GM19238 (cell line): Measurements from ENCODE around the gene ARHGEF4.

Experiments used
- DNase-seq: peaks from one replicate; pipeline ENCODE4 v3.0.0; 2011; ENCODE audit warnings: low spot score; ENCODE audit not compliant: insufficient read length

The ARHGEF4 gene

DNA sequence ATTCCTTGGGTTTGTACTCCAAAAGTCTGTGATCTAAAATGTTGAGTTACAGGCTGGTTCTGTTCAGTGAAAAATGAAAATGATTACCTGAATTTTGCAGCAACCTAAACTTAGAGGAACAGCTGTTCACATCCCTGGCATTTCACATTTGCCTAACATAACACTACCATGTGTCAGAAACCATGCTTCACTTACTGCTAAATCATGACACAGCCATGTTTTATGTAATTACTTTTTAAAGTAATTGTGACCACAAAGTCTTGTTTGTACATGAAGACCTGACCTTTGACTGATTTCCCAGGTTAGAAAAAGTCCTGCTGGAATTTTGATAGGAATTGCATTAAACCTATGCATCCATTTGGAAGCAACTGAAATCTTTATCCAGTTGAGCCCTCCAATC is 177.4 kb downstream of the ARHGEF4 start:
- DNase-seq, result no peak

DNA sequence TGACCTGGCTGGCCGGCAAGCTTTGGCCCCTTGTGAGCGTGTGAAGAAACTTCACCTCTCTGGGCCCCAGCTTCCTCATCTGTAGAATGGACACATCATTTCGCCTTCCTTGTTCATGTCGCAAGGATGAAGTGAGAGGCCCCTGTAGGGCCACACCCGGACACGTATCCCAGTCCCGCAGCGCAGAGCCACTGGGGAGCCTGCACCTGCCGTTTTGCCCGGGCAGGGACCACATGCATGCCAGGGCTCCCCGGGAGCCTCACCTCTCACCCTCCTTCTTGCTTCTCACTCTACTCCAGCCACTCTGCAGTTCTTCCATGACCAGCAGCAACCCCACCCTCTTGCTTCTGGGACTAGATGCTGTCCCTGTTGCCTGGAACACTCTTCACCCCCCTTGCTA is 179.1 kb downstream of the ARHGEF4 start:
- DNase-seq, result no peak

DNA sequence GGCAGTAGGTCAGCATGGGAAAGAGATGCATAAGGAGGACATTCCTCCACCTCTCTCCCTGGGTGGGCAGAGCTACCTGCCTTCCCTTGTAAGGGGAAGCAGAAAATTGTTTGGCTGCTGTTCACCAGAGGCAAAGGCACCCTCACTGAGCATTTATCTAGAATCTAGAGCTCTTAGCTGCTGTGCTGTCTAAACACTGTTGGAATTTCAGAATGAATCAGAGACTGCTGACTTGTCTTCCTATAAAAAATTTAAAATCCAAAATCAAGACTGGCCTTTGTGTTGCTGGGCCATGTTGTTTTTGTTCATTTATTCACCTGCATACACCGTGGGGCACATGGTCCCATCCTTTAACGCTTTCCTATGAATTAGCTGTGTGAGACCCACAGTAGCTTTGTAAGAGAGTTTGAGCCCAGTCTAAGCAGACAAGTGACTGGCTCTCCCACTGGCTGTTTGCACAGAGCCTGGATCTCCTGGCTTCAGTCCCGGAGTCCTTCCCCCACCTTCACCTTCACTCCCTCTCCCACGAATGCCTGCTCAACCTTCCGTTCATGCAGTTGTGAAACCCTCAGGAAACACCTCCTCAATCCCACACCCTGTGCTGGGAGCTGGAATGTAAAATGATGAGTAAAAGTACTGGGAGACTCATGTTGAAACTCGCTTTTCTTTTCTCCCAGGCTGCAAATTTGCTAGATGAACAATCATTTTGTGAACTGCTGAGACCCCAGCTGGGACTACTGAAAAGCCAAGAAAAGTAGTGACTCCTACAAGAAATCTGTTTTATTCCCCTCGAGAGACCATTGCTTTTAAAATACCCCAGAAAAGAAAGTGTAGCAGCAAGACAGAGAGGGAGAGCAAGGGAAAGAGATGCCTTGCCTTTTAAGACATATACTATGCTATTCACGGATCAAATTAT is 180.4 kb downstream of the ARHGEF4 start:
- DNase-seq, result no peak

DNA sequence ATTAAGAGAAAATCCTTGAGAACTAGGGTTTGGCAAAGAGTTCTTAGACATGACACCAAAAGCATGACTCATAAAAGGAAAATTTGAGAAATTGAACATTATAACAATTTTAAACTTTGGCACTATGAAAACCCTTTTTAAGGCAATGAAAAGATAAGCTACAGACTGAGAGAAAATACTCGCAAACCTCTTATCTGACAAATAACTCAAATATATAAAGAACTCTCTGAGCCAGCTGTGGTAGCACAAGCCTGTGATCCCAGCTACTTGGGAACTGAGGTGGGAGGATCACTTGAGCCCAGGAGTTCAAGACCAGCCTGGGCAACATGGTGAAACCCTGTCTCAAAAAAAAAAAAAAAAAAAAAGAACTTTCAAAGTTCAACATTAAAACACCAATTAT is 186.0 kb downstream of the ARHGEF4 start:
- no peak for DNase-seq

DNA sequence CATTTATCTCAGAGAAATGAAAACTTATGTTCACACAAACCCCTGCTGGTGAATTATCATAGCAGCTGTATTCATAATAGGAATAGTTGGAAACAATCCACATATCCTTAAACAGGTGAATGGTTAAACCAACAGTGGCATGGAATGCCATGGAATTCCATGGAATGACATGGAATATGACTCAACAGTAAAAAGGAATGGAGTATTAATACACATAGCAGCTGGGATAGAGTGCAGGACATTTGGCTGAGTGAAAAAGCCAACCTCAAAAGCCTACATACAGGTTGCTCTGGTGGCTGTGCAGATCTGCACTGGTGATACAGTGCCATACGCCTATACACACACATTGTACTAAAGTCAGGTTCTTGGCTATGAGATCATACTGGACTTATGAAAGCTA is 187.0 kb downstream of the ARHGEF4 start:
- no peak for DNase-seq

DNA sequence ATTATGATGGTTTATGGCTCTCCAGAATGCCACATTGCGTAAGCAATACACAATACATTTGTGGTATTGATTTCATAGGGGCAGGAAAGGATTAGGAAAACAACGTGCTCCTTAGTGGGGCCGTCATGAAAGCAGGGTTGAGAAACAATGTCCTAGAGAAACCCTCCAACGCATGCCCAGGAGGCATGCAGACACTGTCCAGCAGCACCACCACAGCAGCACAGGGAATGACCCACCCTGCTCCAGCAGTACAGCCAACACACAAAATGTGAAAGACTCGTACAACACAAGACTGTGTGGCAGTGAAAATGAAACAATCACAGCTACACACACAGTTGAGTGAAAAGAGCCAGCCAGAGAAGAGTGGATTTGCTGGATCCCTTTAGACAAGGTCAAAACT is 190.2 kb downstream of the ARHGEF4 start:
- no peak for DNase-seq

DNA sequence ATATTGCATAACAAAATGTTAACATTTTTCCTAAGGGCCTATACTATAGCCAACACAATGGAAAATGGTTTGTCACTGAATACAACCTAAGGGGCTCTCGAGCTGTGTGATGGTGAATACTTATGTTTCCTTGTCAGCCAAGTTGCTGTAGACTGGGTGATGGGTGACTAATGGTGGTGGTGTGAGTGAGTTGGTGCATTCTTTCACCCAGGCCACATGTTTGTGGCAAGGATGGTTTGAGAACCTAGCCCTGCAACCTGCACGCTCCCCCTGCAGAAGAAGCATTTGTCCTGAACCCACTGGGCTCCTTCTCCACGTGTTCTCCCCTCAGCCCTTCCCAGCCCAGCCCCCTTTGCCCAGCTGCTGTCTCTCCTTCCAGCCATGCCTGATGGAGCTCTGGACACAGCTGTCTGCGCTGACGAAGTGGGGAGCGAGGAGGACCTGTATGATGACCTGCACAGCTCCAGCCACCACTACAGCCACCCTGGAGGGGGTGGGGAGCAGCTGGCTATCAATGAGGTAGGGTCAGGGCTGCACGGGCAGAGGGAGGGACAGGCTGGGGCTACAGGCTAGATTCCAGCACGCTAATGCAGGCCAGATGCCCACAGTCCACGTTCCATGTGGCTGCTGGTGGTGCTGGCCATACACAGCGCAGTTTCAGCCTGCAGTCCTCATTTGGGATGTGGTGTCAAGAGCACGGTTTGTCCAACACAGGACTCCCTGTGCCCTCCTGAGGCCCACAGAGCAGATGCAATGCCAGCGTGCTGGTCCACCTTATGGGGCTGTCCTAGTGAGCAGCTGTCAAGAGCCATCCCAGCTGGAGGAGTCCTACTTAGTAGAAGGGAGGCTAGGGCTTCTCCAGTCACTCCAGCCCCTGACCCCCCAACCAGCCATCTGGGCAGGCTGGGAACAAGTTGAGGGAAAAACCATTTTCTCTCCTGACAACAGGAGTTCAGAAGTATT is 191.1 kb downstream of the ARHGEF4 start:
- DNase-seq, result no peak

DNA sequence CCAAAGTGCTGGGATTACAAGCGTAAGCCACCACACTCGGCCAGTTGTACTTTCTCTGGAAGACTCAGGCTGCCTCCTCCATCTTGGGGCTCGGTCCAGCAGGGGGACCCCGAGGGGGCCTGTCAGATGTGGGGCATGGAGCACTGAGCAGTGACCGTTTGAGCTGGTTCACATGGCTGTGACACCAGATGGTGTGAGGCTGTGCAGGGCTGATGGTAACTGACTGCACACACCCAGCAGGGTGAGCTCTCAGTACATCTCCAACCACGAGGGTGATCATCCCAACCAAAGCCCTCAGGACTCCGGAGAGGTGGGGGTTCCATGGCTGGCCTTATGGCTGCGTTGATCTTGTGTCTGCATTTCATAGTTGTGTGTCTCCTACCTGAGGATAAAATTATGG is 193.1 kb downstream of the ARHGEF4 start:
- no peak for DNase-seq

DNA sequence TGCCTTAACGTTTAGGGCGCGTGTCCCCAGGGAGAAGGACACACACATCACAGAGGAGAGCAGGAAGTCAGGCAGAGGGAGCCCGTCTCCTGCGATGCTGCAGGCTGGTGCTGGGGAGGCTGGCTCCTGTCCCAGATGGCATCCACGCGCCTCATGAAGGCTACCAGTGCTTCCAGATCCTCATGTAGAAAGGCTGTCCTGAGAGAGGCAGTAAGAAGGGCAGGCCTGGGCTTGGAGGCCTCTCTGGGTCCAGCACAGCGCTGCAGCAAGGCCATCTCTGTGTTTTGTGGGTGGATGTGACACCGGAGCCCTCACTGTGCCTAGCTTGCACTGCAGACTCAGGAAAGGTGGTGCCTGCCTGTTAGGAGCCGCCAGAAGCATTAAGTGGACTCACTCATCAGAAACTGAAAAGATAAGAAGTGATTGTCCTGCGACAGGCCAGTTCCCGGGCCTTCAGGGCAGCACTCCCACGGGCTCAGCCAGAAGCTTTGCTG is 193.8 kb downstream of the ARHGEF4 start:
- no peak for DNase-seq

DNA sequence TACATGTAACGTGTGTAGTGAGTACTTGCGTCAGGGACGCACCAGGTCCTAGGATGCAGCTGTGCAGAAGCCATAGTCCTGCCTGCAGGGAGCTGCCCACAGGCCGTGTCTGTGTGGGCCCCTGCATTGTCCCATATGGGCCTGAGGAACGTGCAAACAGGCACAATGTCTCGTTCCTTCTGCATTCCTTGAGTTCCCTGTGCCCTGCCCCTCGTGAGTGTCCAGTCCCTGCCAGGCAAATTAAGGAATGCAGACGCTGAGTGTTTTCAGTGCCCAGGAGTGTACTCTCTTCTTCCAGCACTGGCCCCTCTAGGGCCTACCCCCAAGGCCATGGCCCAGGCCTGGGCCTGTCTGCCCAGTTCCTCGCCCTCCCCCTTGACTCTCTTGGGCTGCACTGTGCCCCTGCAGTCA is 194.7 kb downstream of the ARHGEF4 start:
- DNase-seq, result no peak

DNA sequence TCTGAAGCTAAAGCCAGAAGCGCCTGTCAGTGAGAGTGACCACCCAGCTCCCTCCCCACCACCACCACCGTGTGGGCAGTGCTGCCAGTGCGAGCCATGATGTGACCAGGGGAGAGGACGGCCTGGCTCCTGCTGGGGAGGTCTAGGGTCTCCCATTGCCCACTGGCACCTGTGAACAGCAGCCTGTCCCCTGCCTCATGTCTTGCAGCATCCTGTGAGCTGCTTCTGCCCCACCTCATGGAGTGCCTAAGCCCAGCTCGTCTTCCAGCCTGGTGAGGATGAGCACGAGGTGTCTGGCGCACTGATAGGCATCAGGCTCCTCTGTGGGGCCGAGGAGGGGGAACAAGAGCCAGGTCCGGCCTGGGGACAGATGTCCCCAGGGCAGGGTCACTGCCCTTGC is 195.2 kb downstream of the ARHGEF4 start:
- DNase-seq, result no peak

DNA sequence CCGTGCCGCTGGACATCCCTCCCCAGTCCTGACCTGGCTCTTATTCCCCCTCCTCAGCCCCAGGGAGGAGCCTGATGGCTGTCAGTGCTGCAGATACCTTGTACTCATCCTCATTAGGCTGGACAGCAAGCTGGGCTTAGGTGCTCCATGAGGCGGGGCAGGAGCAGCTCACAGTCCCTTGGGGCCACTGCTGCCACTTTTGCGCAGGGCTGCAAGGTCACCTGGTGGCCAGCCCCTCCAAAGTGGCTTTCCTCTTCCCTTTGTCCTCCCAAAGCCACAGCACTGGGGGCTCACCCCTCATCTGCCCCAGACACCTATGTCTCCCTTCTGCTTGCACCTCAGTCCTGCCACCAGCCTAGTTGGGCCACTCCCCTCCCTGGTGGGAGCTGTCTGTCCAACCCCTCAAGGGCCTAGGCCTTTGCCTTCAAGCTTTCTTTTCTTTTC is 195.7 kb downstream of the ARHGEF4 start:
- DNase-seq, result no peak

DNA sequence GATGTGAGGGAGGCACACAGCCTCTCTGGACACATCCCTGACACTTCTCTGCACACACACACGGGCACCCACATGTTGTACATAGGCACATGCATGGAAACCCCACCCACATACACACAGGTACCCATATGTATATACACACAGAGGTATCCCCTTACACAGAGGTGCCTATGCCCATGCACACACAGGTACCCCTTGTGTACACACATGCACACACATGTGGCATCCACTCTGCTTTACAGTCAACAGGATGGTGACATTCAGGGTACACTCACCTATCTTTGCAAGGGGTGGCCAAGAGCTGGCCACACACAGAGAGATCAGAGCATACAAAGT is 197.0 kb downstream of the ARHGEF4 start:
- DNase-seq, result no peak

DNA sequence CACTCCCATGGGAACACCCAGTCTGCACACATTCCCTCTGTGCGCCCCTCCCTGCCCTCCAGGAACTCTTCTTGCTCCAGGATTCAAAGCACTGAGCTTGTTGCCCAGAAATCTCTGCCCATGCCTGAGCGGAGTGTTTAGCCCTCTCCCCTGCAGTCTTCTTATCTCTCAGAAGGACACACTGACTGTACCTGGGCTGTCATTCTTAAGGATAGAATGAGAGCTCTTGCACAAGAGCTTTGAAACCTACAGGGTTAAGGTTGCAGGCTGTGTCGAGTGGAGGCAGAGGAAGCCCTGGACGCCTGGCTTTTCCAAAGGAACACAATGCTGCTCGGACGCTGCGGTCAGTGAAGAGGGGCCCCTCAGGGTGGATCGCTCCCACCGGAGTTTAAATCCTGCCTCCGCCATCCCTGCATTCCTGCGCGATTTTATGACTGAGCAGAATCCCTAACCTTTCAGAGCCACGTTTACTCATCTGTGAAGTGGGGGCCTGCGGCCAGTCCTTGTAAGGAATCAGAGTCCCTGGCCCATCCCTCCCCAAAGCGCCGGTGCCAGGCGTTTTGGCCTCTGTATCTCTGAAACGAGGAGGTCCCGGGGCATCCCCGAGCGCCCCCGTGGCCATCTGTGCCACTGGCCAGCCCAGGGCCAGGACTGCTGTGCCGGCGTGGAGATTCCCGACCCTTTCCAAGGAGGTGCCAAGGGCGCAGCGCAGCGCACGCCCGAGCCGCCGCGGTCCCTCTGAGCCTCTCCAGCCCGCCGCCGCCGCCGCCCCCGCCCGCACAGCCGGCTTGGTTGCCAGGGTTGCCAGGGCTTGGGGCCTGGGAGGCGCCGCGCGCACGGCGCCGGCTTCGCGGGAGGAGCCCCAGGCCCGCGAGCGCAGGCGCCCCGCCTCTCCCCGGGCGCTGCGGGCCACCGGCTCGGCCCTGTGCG is 197.7 kb downstream of the ARHGEF4 start:
- no peak for DNase-seq

DNA sequence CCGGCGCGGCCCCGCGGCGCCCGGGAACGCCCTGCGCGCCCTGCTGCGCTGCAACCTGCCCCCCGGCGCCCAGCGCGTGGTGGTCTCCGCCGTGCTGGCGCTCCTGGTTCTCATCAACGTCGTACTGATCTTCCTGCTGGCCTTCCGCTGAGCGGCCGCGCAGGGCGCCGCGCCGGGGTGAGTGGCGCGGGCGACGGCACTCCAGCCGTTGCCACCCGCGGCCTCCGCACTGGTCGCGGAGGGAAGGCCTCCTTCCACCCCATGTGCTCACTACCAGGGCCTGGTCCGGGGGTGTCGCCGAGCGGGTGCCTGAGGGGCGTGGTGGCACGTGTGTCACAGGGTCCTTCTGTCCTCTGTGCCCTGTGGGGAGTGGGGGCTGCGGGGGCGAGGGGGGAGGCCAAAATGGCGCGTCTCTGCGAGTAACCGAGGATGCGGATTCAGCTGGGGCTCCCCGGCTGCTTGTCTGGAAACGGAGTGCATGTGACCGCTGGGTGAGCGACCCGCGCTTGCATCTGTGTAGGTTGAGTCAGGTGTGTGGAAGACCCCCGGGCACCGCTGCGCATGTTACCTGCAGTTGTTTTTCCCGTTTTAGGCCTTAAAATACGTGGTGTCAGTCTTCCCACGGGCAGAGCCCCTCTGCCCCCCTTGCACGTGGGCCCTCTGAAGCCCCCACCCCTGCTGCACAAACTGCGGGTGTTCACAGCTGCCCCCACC is 198.6 kb downstream of the ARHGEF4 start:
- no peak for DNase-seq

DNA sequence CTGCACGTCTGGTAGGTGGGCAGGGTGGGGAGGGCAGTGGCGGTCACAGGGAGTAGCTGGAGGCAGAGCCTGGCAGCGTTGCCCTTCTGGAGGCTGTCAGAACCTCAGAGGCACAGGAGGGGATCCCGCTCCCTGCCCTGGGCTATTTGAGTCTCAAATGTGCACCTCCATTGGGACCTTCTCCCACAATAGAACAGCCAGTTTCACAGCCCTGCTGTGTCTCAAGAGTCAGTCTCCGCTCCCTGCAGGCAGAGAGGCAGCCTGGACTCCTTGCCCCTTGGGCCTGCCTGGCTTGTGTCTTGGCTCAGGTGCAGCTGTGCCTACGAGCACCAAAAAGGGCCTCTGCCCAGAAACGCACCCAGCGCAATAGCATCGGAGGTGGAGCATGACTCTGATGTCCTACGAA is 199.1 kb downstream of the ARHGEF4 start:
- DNase-seq, result no peak

DNA sequence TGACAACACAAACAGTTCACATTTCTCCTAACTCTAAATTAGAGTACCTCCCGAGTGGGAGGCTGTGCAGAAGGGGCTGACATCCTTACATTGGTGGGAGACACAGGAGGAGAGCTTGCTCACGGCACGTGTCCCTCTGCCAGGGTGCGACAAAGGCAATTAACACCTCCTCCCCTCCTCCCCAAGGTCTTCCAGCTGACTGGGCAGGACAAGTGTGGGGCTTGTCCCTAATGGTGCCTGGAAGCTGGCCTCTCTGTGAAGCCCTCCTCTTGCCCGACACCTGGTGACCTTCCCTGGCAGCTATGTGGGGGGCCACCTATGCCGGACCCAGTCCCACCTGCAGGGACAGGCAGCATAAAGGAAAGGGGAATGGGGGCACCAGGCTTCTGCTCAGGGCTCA is 199.6 kb downstream of the ARHGEF4 start:
- no peak for DNase-seq

DNA sequence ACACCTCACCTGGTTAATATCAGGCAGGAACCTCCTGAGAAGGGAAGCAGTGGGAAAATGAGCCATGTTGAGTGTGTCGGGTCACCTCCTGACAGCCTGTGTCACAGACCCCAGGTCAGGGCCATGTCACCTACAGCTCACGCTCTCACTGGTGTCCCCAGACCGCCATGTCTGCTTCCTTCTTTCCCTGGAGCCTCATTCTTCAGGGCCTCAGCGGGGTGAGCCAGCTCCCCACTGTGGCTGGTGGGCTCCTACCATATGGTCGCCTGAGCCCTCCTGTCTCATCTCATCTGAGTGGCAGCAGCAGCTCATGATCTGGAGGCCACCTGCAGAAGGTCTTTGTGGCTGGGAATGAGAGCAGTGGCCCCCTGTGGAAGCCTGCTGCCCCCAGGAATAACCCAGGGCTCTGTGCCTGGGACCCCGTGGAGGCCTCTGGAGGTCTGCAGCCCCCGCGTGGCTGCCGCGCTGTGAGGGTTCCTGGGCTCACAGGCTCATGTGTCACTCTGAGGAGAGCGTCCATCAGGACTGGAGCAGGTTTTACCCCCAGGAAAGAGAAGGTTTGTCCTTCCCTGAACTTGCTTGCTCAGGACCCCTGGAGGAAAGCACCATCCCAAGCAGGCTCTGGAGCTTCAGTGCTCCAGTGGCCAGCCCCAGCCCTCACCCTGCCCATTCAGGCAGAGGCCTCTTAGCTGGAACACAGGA is 200.1 kb downstream of the ARHGEF4 start:
- no peak for DNase-seq

DNA sequence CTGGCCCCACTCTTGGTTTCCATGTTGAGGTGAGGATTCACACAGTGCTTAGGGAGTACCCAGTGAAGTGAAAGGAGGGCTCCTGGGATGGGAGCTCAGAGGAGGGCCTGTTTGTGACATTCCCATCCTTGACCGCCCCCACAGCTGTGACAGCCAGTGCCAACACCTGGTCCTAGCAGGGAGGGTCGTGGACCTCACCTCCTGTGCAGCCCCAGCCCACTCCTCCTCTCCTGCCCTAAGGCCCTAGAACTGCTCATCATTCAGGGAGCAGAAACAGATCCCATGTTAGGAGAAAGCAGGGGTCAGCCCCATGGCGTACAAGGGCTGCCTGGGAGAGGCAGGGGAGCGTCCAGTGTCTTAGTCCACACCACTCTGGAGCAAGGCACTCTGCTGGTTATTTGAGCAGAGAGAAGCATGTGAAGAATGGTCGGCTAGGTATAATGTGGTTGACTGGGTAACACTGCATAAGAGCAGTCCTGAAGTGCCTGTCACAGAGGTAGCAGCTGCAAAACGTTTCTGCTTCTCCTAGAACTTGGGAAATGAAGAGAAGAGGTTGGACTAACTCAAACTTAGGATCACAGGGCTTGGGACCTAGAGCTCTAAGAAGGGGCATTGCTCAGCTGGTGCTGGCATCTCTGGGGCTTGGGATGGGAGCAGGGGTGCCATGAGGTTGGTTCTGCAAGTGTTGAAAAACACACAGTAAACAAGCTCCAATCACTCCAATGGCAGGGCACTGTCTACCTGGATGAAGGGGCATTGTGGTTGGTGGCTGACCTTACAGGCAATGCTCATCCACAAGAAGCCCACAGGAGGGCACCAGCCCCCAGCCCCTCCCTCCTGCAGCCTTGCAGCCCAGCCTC is 200.9 kb downstream of the ARHGEF4 start:
- no peak for DNase-seq
